Femur (tissue), 1 donor: ENCODE results near the gene PMS1.
"Not testable (repeated sequence)": the region's sequence is repeated elsewhere in the genome, so short reads cannot be mapped to it uniquely, and the experiment has no call there.

Experiments used
- DNase-seq: peaks from one replicate; pipeline ENCODE4 v3.0.0-alpha.2; 2017

PMS1 gene

DNA sequence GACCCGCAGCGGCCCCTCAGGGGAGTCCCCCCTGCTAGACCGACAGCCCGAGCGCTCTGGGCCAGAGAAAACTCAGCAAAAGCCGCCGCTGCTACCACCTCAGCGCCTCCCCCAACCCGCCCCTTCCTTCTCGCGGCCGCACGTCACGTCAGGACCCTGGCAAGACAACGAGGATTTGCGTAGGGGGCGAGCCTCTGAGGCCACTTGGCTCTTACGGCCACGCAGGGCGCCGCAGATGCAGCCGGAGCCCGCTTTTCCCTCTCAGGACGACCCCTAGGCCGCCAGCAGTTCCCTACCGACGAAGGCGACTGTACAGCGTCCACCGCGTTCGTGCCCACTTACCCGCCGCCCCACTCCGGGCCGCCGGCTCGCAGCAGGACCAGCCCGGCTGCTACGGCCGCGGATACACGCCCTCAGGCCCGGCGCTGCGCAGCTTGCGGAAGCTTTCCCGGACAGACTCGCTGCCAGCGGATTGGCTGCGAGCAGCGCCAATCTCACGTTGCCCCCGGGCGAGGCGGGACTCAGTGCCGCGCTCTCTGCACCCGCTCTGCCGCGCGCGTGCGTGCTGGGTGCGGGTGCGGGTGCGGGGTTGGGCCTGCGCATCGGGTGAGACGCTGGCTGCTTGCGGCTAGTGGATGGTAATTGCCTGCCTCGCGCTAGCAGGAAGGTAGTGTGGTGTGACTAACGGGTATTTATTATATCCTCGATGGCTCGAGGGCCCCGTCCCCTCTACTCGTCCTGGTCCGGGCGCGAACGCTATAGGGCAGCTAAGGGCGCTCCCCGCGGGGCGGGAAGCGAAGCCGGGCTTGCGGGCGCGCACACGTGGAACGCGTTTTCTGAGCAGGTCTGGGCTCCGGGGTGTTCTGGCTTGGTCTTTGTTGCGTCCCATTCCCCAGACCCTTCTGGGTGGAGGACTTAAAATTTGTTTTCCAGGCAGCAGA is at the start of gene PMS1, which contains the start of gene ORMDL1:
PMS1 (plus strand) TSS at position 524 of the 941 bp plus-strand sequence. CDS start 7,360 bp downstream, outside the sequence.
ORMDL1 (minus strand) TSS at position 413 of the 941 bp plus-strand sequence. CDS start 1,744 bp downstream, outside the sequence.
- peak; percentile 97 for DNase-seq

DNA sequence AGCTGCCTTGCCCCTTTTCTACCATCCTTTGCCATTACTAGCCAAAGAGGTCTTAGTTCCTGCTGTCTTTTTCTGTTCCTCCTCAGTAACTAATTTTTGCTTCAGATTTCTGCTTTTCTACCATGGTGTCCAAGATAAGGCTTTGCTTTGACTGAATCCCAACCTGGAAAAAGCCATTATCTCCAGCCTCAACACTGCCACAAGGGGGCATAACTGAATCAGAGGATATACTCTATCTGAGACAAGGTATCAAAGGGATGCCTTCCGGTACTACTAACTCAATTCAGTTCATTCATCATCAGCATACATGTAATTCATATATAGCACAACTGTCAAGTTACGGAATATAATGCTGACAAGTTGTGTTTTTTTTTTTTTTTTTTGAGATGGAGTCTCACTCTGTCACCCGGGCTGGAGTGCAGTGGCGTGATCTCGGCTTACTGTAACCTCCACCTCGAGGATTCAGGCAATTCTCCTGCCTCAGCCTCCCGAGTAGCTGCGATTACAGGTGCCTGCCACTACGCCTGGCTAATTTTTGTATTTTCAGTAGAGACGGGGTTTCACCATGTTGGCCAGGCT is 33.1 kb upstream of the PMS1 start:
- DNase-seq: no peak

DNA sequence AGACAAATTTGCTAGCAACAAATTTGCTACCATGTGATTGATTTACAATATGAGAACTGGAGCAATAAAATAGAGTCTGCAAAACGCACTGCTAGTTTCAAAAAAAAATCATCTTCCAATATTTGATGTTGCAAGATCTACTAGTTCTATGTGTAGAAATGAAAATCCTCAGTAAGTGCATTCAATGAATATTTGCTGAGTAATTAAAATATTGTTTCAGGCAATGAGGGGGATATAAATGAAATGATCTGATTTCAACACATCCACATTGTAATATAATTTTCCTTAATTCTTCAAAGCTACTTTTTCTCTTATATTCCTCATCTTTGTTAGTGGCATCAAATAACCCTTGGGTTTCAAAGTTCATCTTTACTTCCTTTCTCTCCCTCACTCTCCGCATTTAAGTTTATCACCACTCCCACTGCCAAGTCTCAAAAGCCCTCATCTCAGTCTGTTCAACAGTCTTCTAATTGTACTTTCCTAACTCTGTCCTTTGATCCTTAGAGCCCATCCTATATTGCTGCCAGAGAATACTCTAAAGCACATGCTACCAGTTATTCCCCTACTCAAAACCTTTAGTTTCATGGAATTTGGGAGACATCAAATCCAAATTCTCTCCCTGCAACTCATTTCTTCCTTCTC is 27.8 kb upstream of the PMS1 start:
- DNase-seq: no peak

DNA sequence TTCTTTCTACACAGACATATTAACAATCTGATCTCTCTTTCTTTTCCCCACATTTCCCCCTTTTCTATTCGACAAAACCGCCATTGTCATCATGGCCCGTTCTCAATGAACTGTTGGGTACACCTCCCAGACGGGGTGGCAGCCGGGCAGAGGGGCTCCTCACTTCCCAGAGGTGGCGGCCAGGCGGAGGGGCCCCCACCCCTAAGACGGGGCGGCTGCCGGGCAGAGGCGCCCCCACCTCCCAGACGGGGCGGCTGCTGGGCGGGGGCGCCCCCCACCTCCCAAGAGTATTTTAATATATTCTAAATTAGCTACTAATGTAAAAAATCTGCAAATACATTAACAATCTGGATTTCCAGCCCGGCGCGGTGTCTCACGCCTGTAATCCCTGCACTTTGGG is 24.1 kb upstream of the PMS1 start:
- DNase-seq: not testable (repeated sequence)

DNA sequence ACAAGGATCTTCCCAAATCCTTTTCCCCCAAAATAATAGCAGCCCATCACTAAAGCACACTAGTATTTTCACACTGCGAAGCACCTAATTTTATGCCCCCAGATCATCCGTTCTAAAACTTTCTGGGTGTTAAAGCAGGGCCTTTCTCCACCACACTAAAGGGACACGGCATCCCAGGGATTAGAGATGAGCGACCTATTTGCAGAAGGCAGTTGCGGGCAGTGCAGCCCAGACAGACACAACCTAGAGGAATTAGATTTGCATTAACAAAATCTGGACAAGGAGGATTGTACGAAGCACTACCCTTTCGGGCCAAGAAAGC is 22.1 kb upstream of the PMS1 start:
- no peak for DNase-seq

DNA sequence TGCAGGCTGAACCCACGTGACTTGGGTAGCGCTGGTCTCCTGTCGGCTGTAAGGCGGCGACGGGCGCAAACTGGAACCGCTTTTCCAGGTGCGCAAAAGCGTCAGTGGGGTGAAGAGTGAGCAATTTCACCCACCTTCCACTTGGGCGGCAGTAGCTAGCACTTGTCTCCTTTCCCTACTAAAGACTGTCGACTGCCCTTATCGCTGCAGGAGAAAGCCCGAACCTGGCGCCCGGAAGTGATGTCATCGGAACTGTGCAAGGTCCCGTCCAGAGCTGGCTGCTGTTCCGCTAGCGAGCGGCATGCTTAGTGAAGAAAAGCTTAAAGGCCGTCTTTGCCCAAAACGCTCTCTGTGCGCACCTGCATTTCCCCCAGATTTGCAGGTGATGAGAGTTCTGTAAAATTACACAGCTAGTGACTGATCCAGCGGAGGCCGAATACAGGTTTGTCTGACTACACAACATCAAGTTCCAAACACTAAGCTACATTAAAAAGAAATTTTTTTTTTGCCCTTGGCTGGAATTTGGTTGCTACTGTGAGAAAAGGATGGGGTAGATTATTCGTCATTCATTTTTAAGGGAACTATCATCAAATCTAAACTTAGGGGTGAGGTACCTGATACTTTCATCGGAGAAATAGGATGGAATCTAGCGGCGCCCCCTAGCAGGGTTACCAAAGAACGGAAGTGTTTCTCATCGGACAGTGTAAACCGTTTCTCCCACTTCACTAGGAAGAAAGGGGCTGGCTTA is 21.5 kb upstream of the PMS1 start, which contains the start of gene OSGEPL1:
OSGEPL1 (minus strand) TSS at position 242 of the 748 bp plus-strand sequence. CDS start 1,152 bp downstream, outside the sequence.
- peak; percentile 95 for DNase-seq

DNA sequence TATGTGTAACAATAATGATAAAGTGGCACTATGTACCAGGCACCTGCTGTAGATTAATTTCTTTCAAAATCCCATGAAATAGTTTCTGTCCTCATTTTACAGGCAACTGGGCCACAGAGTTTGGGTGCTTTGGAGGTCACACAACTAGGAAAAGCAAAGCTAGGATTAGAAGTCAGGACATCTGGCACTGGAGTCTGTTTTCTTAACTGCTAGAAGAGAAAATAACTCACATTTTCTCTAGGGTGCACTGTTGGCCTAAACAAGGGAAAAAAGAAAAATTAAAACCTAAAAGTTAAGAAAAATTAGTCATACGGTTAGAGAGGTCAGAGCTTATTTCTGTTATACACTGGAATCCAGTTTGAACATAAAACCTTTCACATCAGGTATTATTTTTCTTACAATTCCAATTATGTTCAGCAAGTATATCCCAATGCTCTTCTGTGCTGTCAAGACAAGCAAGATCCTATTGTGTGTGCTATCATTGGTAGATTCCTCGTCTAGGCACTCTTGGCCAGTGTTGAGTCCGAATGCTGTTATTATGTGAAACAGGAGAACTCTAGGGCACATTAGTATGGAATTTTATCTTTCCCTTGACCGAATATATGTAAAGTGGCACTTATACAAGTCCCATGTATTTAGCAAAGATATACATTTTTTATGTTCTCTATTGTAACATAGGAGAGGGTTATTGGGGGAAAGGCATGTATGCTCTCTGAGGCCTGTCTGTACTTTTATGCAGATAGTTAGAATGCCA is 20.2 kb upstream of the PMS1 start:
- DNase-seq: no peak

DNA sequence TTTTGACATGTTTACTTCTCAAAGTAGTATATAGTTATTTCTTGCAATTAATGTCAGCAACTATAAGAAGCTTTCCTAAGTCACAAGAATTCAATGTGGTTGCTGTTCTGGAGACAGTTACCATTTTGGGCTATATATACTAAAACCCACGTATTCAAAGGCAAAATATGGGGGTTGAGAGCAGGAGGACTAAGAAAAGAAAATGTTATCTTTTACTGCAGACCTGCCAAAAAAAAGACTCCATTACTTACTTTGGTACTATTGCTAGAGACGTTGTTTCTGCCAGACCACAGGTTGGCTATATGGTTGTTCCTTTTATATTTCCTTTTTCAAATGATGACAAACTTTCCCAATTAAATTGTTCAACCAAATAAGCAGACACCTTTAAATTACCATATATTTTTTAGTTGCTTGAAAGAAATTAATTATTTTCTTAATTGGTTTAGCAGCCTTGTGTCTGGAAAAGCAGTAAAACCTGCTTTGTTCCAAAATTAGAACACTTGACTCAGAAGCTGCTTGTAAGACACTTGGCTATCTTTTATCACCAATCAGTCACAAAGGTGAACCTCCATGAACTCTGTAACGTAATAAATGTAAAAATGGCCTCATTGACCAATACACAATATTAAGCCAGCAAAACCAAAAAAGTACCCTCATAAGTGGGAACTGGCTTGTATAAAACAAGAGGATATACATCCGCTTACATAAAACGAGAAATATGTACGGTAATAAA is 13.5 kb upstream of the PMS1 start:
- no peak for DNase-seq

DNA sequence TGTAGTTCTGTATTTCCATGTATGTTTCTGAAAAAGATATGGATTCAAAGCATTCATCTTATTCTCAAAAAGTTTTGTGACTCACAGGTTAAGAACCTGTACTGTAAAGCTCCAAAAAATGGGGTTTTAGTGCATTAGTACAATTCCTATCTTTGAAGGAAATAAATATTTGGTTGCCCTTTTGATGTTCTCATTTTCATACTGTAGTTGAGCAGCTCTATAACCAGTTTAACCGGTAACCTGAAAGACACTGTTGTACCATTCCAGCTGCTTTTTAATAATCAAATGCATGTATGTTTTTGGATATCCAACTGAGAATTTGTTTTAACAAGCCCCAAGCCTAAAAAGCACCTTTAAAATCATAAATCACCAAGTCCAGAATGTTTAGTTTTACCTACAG is 12.0 kb upstream of the PMS1 start:
- DNase-seq: no peak

DNA sequence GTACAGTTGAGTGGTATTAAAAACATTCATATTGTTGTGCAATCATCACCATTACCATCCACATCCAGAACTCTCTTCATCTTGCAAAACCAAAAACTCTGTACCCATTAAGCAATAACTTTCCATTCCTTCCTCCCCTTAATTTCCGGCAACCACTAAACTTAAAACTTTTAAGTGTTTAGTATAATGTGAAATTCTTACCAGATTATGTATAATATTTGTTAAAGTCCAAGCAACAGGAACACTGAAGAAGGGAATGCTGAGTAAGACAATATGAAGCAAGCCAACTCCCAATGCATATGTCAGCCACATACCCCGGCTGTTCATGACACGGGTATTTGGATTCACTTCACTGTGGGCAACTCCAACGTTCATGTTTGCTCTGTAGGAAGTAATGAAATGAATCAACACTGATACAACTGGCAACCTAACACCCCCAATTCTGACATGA is 2.0 kb upstream of the PMS1 start:
- no peak for DNase-seq

DNA sequence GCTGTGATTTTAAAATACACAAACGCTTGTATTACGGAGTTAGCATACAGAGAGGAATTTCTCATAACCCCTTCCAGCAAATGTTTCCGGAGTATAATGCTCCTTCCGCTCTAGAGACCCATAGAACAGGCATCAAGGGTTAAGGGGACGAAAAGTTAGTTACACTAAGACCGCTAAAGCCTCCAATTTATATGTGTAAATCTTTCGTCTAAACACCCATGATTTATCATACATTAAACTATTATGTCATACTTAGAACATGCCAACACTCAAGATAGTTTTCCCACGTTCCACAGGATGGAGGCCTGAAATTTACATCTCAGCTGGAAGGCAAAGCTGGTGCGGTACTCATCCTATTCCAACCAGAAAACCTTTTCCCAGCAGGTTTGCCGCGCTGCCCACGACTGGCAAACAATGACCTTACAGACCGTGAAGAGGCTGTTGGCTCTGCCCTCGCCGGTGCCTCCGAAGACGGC is 761 bp upstream of the PMS1 start:
- DNase-seq: no peak

DNA sequence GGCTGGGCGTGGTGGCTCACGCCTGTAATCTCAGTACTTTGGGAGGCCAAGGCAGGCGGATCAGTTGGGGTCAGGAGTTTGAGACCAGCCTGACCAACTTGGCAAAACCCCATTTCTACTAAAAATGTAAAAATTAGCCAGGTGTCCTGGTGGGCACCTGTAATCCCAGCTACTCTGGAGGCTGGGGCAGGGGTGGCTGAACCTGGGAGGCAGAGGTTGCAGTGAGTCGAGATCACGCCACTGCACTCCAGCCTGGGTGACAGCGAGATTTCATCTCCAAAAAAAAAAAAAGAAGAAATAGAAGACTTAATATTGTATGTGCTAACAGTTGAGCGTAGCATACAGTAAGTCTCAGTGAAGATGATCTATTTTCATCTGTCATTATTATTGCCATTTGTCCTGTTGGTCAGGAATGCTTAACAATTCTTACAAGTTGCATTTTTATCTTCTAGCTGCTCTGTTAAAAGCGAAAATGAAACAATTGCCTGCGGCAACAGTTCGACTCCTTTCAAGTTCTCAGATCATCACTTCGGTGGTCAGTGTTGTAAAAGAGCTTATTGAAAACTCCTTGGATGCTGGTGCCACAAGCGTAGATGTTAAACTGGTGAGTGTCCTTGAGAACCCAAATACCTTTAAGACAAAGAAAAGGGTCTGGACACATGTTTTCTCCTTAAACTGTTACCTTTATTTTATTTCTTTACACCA is 7.2 kb downstream of the PMS1 start:
- no peak for DNase-seq

DNA sequence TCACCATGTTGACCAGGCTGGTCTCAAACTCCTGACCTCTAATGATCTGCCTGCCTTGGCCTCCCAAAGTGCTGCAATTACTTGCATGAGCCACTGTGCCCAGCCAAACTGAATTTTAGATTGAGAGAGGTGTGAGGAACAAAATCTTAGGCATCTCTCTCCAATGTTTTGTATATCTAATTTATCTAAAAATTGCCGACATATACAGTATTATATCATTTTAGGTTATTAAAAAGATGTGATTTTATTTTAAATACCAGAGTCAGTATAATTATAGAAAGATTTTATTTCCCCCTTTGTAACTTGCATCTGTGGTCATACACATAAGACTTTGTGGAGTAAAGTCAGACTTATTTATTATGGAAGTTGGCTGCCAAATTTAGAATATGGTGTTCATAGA is 10.1 kb downstream of the PMS1 start:
- DNase-seq: no peak

DNA sequence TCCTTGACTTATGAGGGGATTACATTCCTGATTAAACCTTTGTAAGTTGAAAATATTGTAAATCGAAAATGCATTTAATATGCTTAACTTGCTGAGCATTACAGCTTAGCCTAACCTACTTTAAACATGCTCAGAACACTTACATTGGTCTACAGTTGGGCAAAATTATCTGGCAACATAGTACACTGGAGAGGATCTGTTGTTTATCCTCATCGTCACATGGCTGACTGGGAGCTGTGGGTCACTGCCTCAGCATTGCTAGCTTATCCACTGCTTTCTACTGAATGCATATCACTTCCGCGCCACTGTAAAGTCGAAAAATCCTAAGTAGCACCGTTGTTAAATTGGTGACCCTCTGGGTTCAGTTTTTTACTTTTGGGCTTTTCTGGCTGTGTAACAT is 13.7 kb downstream of the PMS1 start:
- DNase-seq: no peak

DNA sequence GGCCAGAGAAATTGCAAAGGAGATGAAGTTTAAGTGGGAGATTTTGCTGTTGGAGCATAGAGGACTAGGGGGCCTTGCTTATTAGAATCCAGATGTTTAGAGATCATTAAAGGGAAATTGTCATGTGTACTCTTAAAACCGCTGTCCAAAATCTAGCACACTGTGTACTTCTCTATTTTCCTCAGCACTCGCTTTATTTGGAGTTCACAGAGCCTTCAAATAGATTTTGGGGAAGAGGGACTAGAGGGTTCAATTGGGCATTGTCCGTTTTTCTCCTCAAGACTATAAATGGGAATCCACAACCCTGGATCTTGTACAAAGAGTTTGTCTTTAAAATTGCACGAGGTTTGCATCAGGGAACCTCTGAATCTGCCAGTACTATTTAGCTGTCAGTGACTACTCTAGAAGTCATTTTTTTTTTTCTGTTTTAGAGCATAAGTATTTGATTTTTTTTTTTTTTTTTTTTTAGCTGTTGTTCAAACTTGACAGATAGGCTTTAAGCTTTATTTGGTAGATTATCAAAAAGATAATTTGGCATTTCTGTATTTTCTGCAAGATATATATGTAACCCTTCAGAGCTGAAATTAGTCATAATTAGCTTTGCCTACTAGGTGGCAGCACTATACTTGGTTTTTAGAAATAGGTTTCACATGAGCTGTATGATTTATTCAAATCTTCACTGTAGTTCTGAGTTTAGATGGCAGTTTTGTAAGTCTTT is 14.2 kb downstream of the PMS1 start:
- DNase-seq: no peak

DNA sequence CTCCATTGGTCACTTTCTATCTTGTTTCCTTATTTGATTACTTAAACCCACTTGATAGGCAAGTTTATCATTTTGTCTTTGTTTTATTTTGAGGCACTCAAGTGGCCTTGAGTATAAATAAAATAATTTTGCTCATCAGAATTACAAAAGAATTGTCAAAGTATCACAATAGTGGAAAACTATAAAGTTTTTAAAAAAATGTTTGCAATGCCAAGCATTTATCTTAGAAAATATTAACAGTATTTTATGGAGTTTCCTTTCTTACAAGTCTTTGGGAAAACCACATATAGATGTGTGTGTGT is 14.7 kb downstream of the PMS1 start:
- DNase-seq: no peak

DNA sequence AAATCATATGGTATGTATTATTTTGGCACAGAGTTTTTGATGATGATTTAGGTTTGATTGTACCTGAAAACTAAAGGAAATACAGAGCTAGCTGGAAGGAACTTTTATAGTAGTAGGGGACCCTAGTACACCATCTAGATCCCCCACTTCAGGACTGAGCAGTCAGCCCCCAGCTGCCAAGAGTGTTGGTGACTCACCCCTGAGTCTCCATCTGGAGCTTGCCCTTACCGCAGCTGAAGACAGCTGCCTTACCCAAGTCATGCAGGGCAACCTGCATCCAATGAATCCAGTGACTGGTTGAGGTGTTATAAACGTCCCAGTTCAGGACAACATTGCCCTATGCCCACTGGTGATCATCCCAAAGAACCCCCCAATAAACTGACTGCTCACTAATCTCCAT is 15.3 kb downstream of the PMS1 start:
- no peak for DNase-seq

DNA sequence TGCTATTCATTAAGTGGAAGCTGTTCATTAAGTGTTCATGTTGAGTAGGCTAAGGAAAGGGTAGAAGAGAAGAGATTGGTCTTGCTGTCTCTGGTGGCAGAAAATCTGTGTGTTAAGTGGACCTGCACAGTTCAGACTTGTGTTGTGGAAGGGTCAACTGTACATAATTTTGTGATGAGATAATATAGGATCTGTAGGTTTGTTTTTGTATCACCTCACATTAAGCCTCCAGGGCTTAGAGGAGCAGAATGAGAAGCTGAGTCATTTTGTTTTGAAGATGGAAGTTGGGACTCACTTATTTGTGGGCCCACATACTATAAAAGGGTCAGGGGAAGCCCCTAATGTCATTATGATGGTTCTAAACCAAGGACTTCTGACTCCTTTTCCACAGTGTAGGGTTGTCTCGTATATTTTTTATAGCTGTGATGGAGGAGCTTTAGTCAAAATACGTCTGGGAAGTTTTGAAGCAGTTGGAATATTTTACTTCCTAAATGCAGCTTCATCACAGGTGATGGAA is 18.2 kb downstream of the PMS1 start:
- DNase-seq: no peak

DNA sequence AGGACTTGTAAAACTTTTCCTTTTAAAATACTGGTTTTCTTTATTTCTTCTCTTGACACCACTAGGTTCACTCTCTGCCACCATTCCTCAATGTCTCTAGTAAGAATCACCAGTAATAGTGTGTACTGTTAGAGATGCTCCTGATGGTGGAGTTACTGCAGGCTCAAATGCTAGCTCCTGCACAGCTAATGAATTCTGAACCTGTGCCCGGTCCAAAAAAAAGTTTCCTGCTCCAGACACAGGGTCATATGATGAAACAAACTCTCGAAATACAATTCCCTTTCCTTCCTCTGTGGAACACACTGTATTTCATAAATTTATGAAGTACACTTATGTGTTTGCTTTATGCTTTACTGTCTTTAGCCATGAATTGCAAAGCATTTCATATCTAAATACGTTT is 19.2 kb downstream of the PMS1 start:
- no peak for DNase-seq
